ENCODE measurements around the gene INPP5A. TPM values are rescaled to one million over a fixed set of nuclear protein-coding genes. Genes with fewer than 3 reads are reported as not detected.

INPP5A gene
- total RNA-seq, 1 donor from 2014 or later, result 35.4 TPM

GRCh38 chr10:132492323-132493025, 45.1 kb upstream of the INPP5A start:
- Mint-ChIP-seq H3K9me3 (no peaks in the 10 kb centered on the region), H3K4me1 (peaks cover 26% of the 10 kb centered on the region), H3K36me3 (ENCODE audit: low read depth) (no peaks in the 10 kb centered on the region), H3K4me3 (peak overlapping the region; percentile 2), H3K27ac (ENCODE audit: unreplicated experiment) (peak overlapping the region; percentile 9), H3K27me3 (ENCODE audit: low read depth) (no peaks in the 10 kb centered on the region)
- no peak for TF ChIP-seq CTCF (conservative IDR thresholded peaks at IDR 0.05)
- DNase-seq (ENCODE audit: low read depth, low spot score), result no peak

GRCh38 chr10:132493246-132493755, 44.3 kb upstream of the INPP5A start:
- DNase-seq (ENCODE audit: low read depth, low spot score), result no peak
- Mint-ChIP-seq H3K4me1 (peaks cover 26% of the 10 kb centered on the region), H3K36me3 (ENCODE audit: low read depth) (no peaks in the 10 kb centered on the region), H3K27ac (ENCODE audit: unreplicated experiment) (no peak overlapping the region), H3K9me3 (no peaks in the 10 kb centered on the region), H3K4me3 (no peak overlapping the region), H3K27me3 (ENCODE audit: low read depth) (no peaks in the 10 kb centered on the region)
- TF ChIP-seq CTCF (conservative IDR thresholded peaks at IDR 0.05), result no peak

- Mint-ChIP-seq H3K9me3 (no peaks in the 10 kb centered on the region), H3K4me1 (peaks cover 26% of the 10 kb centered on the region), H3K4me3 (no peak overlapping the region), H3K27me3 (ENCODE audit: low read depth) (no peaks in the 10 kb centered on the region), H3K27ac (ENCODE audit: unreplicated experiment) (no peak overlapping the region), H3K36me3 (ENCODE audit: low read depth) (no peaks in the 10 kb centered on the region)
- DNase-seq (ENCODE audit: low read depth, low spot score), result no peak
- TF ChIP-seq CTCF (conservative IDR thresholded peaks at IDR 0.05), result no peak
These were observed 43.8 kb upstream of the INPP5A start for GRCh38 chr10:132493756-132494290.

- Mint-ChIP-seq H3K36me3 (ENCODE audit: low read depth) (no peaks in the 10 kb centered on the region), H3K27me3 (ENCODE audit: low read depth) (no peaks in the 10 kb centered on the region), H3K4me3 (no peak overlapping the region), H3K9me3 (no peaks in the 10 kb centered on the region), H3K27ac (ENCODE audit: unreplicated experiment) (peak overlapping the region; percentile 54), H3K4me1 (peaks cover 26% of the 10 kb centered on the region)
- TF ChIP-seq CTCF (conservative IDR thresholded peaks at IDR 0.05), result no peak
- DNase-seq (ENCODE audit: low read depth, low spot score), result no peak
These were observed 42.5 kb upstream of the INPP5A start for GRCh38 chr10:132494866-132495630.

GRCh38 chr10:132496360-132497062, 41.1 kb upstream of the INPP5A start:
- DNase-seq (ENCODE audit: low read depth, low spot score), result no peak

More at GRCh38 chr10:132496360-132497062, 41.1 kb upstream of the INPP5A start:
- TF ChIP-seq CTCF (conservative IDR thresholded peaks at IDR 0.05), result no peak
- no peaks in the 10 kb centered on the region for H3K36me3 Mint-ChIP-seq (ENCODE audit: low read depth)
- peaks cover 26% of the 10 kb centered on the region for H3K4me1 Mint-ChIP-seq
- no peak overlapping the region for H3K4me3 Mint-ChIP-seq
- no peak overlapping the region for H3K27ac Mint-ChIP-seq (ENCODE audit: unreplicated experiment)
- H3K9me3 Mint-ChIP-seq, result no peaks in the 10 kb centered on the region
- no peaks in the 10 kb centered on the region for H3K27me3 Mint-ChIP-seq (ENCODE audit: low read depth)
